ENCODE data around the gene EIF2D. TPM values are rescaled to one million over a fixed set of nuclear protein-coding genes. Genes with fewer than 3 reads are reported as not detected.

Gene EIF2D
- total and polyA plus RNA-seq, 8 donors, result 16.9 to 130 (median 48.8) TPM

DNA sequence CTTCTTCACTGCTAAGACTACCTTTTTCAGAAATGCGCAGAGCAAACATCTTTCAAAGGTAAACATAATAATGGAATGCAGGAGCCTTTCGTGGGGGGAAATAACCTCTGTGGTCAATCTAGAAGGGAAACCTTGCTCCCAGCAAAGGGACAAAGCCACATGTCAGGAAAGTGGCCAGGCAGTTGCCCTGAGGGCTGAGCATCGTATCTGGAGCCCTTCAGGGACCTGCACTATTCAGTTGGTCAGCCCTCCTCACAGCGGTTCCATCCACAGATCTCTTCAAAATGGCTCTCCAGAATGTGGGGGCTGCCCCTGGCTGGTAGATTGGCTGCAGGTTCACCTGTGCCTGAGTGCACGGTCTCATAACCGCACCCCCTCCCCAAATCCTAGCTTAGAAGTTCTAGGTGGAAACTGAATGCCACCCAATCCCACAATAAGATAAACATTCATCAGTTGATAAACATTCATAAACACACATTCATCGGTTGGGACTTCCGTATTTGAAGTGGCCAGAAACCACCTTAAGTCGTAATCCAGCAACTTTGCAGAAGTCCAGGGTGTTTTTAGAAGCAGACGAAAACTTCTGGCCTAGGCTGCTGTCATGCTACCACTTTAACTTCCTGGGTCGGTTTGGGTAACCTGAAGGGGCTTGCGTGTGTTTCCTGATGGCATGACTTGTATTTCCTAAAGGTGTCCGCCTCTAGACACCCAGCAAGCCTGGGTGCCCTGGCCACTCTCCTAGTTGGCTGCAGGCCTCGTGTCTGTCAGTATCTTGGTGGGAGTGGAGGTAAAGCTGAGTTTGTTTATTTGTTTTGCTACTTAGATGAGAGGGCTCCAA, 54.4 kb downstream of the EIF2D start:
- Histone ChIP-seq H3K9me3 (no peaks in the 10 kb centered on the region), H3K4me1 (peaks cover 58 to 85% (median 72%) of the 10 kb centered on the region in 4 donors), H3K27ac (peak overlapping the region; percentile 71 to 94 (median 85)), H3K36me3 (peaks cover 0 to 4% (median 2%) of the 10 kb centered on the region in 4 donors), H3K27me3 (no peaks in the 10 kb centered on the region), H3K4me3 (peak overlapping the region; percentile 60 to 70 (median 60))
- TF ChIP-seq POLR2AphosphoS5 (IDR thresholded peaks at IDR 0.05), result no peak
- no peak for TF ChIP-seq POLR2A (IDR thresholded peaks at IDR 0.05)
- no peak for TF ChIP-seq EP300 (IDR thresholded peaks at IDR 0.05)
- TF ChIP-seq, protein P1, sequence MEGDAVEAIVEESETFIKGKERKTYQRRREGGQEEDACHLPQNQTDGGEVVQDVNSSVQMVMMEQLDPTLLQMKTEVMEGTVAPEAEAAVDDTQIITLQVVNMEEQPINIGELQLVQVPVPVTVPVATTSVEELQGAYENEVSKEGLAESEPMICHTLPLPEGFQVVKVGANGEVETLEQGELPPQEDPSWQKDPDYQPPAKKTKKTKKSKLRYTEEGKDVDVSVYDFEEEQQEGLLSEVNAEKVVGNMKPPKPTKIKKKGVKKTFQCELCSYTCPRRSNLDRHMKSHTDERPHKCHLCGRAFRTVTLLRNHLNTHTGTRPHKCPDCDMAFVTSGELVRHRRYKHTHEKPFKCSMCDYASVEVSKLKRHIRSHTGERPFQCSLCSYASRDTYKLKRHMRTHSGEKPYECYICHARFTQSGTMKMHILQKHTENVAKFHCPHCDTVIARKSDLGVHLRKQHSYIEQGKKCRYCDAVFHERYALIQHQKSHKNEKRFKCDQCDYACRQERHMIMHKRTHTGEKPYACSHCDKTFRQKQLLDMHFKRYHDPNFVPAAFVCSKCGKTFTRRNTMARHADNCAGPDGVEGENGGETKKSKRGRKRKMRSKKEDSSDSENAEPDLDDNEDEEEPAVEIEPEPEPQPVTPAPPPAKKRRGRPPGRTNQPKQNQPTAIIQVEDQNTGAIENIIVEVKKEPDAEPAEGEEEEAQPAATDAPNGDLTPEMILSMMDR (IDR thresholded peaks at IDR 0.05), result no peak
- WGBS, 5 donors, result 18 to 44% (median 23%) methylated on average over 12 to 14 of the region's 14 CpGs
- DNase-seq, result peak; percentile 28 to 48
- intact Hi-C loops (cut with DNase I; ENCODE audit: low total_unique reads), result no loop called here

DNA sequence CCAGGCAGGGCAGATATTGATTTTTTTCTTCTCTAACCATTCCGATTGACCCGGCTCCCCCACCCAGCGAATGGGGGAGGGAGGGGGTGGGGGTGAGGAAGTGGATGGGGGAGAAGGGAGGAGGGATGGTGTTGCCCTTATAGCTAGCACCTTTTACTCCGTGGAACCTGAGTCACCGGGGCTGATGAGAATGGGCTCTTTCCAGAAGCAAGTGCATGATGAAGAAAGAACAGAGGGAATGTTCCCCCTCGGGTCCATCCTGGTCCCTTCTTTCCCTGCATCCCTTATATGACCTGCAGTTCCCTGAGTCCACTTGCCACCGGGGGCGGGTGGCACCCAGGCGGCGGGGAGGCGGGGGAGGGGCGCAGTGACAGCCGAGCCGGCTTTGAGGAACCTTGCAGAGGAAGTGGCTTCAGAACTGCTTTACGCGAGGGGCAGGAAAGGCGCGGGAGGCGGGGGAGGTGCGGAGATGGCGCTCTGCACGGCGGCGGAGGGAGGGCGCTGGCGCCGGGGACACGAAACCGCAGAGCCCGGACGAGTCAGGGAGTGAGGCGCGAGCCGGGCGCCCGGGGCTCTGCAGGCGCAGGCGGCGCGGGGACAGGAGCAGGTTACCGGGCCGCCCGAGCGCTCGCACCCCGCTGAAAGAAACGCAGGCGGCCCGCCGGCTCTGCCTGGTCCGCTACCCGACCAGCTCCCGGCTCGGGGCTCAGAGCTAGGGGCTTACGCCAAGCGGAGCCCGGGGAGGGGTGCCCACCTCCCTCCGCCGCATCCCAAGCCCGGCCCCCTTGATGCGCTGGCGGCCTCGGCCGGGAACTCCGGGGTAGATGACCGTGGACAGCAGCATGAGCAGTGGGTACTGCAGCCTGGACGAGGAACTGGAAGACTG, 55.3 kb downstream of the EIF2D start:
- 1% methylated on average over 33 to 67 of the region's 67 CpGs for WGBS, 5 donors
- Histone ChIP-seq H3K36me3 (peaks cover 0 to 3% (median under 1%) of the 10 kb centered on the region in 4 donors), H3K4me3 (peak overlapping the region; percentile 60 to 70 (median 60)), H3K9me3 (no peaks in the 10 kb centered on the region), H3K27me3 (no peaks in the 10 kb centered on the region), H3K27ac (peak overlapping the region; percentile 42 to 94 (median 85)), H3K4me1 (peaks cover 53 to 77% (median 67%) of the 10 kb centered on the region in 4 donors)
- peak; percentile 82 to 88 for DNase-seq
- no peak for TF ChIP-seq POLR2A (IDR thresholded peaks at IDR 0.05)
- TF ChIP-seq POLR2AphosphoS5 (IDR thresholded peaks at IDR 0.05), result peak in 2 of 3 donors; percentile 70 to 76
- intact Hi-C loops (cut with DNase I; ENCODE audit: low total_unique reads), result no loop called here

DNA sequence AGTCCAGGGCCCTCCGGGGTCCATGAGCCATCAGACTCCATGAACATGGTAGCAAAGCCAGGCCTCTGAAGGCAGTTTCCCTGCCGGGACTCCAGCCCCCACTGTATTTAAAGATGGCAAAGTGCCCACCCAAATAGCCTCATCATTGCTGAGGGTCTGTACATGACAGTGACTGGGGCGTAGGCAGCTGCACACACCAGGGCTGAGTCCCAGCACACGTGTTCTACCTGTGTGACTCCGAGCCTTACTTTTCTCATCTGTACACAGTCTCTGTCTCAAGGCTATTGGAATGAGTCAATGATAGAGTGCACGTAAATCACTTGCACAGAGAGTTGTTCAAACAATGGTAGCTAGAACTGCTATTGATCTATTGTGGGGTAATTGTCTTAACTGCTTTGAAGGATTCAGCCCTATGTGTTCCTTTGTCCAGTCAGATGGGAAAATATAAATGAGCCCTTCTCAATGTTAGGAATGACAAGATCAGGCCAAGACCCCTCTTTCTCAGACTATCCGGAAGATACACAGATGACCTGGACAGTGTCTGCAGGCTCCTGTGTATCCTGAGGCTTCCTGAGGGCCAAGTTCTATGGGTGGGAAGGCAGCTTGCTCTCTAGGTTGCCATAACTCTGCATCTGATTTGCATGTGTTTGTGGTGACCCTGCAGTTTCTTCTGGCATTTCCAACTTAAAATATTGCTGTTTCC, 56.1 kb downstream of the EIF2D start:
- Histone ChIP-seq H3K27me3 (no peaks in the 10 kb centered on the region), H3K27ac (peak overlapping the region in 4 of 5 donors; percentile 82 to 94 (median 89)), H3K9me3 (no peaks in the 10 kb centered on the region), H3K4me3 (peak overlapping the region; percentile 60 to 70 (median 60)), H3K4me1 (peaks cover 48 to 71% (median 64%) of the 10 kb centered on the region in 4 donors), H3K36me3 (no peaks in the 10 kb centered on the region)
- DNase-seq, result no peak
- no peak for TF ChIP-seq POLR2AphosphoS5 (IDR thresholded peaks at IDR 0.05)
- no peak for TF ChIP-seq EP300 (IDR thresholded peaks at IDR 0.05)
- TF ChIP-seq, protein P1 (IDR thresholded peaks at IDR 0.05), result no peak
- TF ChIP-seq POLR2A (IDR thresholded peaks at IDR 0.05), result no peak
- intact Hi-C loops (cut with DNase I; ENCODE audit: low total_unique reads), result no loop called here
- WGBS, 5 donors, result 73 to 78% (median 75%) methylated on average over 7 of the region's 7 CpGs

DNA sequence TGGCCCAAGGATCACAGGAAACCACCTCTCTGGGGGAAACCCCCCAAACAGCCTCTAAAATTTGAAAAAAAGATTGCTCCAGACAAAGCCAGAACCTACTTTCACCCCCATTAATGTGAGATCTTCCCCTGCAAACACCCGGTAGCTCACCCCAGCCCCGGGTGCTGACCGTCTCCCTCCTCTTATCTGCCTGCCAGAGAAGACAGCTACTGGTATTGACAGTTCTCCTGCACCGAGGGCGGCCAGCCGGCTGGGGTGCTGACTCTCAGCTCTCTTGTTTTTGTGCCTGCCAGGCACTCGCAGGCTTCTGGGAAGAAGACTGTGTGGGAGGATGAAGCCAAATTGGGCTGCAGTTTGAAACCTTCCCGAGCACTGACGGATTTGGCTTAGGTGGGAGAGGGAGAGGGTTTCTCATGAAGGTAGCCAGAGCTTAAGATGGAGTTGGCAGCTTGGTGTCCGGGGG, 56.8 kb downstream of the EIF2D start:
- Histone ChIP-seq H3K27me3 (no peaks in the 10 kb centered on the region), H3K27ac (peak overlapping the region in 3 of 5 donors; percentile 85 to 94 (median 93)), H3K9me3 (no peaks in the 10 kb centered on the region), H3K4me1 (peaks cover 41 to 64% (median 58%) of the 10 kb centered on the region in 4 donors), H3K4me3 (no peak overlapping the region), H3K36me3 (no peaks in the 10 kb centered on the region)
- 33 to 59% (median 46%) methylated on average over 10 of the region's 10 CpGs for whole genome bisulfite sequencing, 5 donors
- TF ChIP-seq POLR2A (IDR thresholded peaks at IDR 0.05), result no peak
- TF ChIP-seq EP300 (IDR thresholded peaks at IDR 0.05), result no peak
- TF ChIP-seq, protein P1 (IDR thresholded peaks at IDR 0.05), result no peak
- TF ChIP-seq POLR2AphosphoS5 (IDR thresholded peaks at IDR 0.05), result no peak
- DNase-seq, result peak in 1 of 2 donors; percentile 45
- intact Hi-C loops (cut with DNase I; ENCODE audit: low total_unique reads), result no loop called here
